DMS153 treated with DMSO at 0.1 percent for 48 hours (cell line): ENCODE results near the gene KCNK4.
A peak's percentile ranks its signal among the peaks of the same experiment; 100 is the strongest.
"Not testable (repeated sequence)": the region's sequence is repeated elsewhere in the genome, so short reads cannot be mapped to it uniquely, and the experiment has no call there.

Experiments used
- DNase-seq: peaks from one replicate; lab custom pipeline; 2025; ENCODE audit not compliant: unreplicated experiment; lab: John Stamatoyannopoulos, UW

KCNK4 gene

DNA sequence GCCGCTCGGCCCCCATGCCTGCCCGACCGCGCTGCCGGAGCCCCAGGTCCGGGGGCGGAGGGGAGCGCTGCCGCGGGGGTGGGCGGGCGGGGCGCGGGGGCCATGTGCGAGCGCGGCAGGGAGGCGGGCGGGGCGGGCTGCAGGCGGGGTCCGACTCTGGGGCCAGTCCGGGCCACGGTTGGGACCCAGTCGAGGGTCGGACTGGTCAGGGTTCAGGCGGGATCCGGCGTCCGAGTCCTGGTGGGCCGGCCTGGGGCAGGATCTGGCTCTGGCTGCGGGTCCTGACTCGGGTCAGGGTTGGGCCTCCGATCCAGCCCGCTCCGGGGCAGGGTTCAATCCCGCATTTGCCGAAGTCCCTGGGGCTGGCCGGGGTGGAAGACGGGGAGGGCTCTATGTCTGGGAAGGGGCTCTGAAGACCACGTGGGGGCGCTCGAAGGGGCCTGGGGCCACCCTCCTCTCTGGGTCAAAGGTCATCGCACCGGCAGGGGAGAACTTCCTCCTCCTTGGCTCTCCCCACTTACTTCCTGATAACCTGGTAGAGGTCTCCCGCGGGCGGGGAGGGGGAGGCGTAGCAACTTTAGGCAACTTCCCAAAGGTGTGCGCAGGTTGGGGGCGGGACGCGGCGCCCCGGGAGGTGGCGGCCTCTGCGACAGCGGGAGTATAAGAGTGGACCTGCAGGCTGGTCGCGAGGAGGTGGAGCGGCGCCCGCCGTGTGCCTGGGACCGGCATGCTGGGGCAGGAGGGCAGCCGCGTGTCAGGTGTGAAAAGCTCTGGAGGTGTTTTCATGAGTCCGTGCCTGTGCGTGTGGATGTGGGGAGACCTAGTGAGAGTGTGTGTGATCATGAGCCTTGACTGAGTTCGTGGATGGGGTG, 14.8 kb downstream of the KCNK4 start:
- peak; percentile 10 for DNase-seq

DNA sequence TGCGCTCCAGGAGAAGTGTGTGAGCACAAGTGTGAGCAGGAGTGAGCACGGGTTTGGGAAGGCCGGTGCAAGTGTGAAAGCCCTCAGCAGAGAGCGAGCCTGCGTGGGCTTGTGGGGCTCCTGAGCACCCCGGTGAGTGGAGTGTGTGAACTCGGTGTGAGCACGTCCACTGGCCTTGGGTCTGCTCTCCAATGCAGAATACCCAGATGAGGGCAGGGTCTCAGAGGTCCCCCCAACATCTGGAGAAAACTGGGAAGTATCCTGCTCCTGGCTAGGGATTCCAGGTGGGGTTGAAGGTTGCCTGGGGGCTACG, 15.4 kb downstream of the KCNK4 start:
- DNase-seq = no peak

DNA sequence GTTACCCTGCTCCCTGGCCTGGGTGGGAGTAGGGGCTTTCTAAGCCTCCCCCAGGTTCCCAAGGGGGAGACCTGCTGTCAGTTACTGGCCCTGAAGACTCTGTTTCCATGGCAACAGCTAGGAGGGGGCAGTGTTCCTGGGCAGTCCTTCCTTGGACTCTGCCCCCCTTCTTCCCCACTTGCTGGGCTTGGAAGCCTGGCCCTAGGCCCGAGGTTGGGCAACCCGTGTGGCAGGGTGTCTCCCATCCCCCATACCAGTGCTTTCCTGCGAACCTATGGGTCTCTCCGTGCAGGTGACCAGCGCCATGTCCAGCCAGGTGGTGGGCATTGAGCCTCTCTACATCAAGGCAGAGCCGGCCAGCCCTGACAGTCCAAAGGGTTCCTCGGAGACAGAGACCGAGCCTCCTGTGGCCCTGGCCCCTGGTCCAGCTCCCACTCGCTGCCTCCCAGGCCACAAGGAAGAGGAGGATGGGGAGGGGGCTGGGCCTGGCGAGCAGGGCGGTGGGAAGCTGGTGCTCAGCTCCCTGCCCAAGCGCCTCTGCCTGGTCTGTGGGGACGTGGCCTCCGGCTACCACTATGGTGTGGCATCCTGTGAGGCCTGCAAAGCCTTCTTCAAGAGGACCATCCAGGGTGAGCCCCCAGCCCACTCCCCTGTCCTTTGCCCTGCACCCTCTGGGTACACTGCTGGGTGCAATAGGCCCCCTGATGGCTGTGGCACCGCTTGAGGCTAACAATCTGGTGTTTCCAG, 15.9 kb downstream of the KCNK4 start:
- no peak for DNase-seq

DNA sequence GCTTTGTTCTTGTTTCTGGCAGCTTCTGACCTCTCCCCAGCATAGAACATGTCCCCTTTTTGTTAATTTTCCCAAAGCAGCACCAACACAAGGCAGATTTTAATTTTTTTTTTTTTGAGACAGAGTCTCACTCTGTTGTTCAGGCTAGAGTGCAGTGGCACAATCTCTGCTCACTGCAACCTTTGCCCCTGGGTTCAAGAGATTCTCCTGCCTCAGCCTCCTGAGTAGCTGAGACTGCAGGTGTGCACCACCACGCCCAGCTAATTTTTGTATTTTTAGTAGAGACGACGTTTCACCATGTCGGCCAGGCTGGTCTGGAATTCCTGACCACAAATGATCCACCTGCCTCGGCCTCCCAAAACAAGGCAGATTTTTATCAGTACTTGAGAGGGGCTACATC, 16.7 kb downstream of the KCNK4 start:
- not testable (repeated sequence) for DNase-seq

DNA sequence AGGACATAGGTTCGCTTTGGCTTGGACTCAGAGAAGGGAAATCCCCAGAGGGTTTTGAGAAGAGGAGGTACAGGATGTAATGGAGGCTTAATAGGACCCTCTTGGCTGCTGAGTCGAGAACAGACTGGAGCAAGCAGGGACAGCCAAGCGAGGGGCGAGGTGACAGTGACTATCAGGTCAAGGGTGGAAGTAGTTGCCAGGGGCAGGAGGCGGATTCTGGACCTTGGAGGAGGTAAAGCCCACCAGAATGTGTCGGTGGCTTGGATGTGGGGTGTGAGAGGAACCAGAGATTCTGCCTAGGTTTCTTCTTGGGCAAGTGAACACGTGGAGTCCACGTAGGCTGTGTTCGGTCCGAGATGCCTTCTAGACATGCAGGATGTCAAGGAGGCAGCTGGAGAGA, 21.8 kb downstream of the KCNK4 start:
- DNase-seq = no peak

DNA sequence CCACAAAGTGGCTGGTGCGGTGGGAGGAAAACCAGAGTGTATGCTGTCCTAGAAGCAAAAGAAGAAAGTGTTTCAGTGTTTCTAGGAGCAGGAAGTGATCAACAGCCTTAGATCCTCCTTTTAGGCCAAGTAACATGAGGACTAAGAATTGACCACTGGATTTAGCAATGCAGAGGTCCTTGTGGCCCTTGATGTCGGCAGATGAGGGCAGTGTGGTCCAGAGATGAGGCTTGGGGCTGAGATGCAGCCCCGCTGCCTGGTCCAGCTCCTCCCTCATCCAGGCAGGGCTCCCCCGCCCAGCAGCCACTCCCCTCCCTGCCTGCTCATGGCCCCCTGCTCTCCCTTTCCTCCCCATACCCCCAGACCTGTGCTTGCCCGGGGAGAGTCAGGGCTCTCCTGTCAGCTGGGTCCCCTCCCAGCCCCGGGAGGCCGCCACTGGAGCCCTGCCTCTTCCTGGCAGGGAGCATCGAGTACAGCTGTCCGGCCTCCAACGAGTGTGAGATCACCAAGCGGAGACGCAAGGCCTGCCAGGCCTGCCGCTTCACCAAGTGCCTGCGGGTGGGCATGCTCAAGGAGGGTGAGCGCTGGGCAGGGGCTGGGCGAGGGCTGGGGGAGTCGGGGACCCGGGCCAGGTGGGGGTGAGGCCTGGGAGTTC, 22.5 kb downstream of the KCNK4 start:
- DNase-seq = no peak

DNA sequence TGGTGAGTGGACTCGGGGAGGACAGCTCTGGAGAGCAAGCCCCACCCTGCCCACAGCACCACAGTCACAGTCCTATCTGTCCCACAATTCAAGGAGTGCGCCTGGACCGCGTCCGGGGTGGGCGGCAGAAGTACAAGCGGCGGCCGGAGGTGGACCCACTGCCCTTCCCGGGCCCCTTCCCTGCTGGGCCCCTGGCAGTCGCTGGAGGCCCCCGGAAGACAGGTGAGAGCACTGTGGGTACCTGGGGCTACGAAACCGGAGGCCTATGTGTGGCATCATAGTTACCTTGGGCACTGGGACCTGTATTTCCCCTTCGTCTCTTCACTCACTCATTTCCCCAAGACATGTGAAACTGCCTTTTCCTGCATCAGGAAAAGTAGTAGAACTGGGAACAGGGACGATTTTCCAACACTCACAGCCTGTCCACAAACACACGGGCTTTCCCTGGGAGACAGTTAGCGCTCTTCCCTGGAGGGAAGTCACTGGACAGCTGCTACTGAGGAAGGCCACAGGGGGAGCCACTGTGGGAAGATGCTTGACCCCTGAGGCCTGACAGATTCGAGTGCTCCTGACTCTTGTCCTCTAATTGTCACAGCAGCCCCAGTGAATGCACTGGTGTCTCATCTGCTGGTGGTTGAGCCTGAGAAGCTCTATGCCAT, 23.2 kb downstream of the KCNK4 start:
- DNase-seq = no peak

DNA sequence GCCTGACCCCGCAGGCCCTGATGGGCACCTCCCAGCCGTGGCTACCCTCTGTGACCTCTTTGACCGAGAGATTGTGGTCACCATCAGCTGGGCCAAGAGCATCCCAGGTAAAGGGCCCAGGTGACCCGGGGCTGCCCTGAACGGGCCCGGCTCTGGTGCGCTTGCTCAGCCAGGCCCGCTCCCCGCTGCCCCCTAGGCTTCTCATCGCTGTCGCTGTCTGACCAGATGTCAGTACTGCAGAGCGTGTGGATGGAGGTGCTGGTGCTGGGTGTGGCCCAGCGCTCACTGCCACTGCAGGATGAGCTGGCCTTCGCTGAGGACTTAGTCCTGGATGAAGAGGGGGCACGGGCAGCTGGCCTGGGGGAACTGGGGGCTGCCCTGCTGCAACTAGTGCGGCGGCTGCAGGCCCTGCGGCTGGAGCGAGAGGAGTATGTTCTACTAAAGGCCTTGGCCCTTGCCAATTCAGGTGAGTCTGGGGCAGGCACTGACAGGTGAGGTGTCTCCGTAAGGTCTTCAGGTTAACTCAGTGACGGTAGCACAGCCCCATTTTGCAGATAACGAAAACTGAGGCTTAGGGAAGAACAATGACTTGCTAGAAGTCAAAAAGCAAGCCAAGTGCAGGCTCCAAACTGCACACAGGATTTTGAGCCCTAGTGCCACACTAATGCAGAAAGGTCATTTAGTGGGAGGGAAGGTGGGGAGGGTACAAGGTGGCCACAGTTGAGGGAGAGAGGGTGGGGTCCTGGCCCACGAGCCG, 23.9 kb downstream of the KCNK4 start:
- DNase-seq = no peak

DNA sequence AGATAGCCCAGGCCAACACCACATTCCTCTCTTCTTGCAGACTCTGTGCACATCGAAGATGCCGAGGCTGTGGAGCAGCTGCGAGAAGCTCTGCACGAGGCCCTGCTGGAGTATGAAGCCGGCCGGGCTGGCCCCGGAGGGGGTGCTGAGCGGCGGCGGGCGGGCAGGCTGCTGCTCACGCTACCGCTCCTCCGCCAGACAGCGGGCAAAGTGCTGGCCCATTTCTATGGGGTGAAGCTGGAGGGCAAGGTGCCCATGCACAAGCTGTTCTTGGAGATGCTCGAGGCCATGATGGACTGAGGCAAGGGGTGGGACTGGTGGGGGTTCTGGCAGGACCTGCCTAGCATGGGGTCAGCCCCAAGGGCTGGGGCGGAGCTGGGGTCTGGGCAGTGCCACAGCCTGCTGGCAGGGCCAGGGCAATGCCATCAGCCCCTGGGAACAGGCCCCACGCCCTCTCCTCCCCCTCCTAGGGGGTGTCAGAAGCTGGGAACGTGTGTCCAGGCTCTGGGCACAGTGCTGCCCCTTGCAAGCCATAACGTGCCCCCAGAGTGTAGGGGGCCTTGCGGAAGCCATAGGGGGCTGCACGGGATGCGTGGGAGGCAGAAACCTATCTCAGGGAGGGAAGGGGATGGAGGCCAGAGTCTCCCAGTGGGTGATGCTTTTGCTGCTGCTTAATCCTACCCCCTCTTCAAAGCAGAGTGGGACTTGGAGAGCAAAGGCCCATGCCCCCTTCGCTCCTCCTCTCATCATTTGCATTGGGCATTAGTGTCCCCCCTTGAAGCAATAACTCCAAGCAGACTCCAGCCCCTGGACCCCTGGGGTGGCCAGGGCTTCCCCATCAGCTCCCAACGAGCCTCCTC, 24.8 kb downstream of the KCNK4 start:
- not testable (repeated sequence) for DNase-seq

DNA sequence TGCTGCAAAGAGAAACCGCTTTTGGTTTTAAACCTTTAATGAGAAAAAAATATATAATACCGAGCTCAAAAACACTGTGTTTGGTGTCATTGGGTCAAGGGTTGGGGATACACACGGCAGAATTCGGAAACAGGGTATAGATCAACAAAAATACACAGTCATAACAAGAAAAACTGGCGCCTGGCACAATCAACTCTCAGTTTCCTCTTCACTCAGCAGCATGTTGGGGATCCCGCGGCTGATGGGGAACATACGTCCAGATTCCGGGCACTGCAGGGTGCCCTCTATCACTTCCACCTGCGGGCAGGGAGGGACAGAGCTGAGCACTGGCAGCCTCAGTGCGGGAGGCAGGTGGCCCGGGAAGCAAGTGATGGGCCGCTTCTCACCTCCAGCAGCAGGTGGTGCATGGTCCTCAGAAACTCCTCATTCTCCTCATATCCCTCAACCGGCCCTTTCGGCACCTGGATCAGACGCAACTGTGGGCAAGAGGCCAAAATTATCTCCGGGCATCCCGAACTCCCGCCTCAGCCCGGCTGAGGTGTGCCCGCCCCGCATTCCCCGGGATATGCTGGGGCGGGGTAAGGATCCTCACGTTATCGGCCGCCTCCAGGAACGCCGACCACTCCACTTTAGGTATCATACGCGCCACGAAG, 25.7 kb downstream of the KCNK4 start:
- DNase-seq = no peak

DNA sequence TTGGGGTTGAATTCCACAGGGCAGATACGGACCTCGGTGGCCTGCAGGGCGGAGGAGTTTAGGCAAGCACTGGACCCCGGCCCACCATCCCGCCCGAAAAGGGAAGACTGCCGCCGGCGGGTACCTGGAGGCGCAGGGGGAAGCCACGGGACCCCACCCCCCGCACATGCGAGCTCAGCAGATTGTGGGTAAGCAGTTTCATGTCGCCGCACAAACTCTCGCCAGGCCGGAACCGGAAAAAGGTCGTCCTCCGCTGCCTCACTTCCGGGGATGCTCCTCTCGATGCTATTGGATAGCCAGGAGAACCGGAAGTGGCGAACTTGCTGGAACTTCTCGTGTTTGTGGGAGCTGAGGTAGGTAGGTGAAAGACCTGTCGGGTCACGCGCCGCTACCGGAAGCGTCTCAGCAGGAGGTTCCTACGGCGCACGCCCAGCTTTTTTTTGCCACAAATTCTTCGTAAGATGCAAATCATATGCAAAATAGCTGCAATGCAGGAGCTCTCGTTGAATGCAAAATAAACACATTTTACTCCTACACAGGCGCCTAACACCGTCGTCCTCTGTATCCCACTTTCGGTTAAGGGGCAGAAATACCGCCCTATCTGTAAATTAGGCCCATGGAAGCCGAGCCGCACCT, 26.3 kb downstream of the KCNK4 start, which contains the start of gene TRMT112:
Gene TRMT112, minus strand, starts transcription at position 235 of the 636 bp plus-strand sequence. Its CDS starts 33 bp downstream, at position 202.
- DNase-seq = peak; percentile 90

DNA sequence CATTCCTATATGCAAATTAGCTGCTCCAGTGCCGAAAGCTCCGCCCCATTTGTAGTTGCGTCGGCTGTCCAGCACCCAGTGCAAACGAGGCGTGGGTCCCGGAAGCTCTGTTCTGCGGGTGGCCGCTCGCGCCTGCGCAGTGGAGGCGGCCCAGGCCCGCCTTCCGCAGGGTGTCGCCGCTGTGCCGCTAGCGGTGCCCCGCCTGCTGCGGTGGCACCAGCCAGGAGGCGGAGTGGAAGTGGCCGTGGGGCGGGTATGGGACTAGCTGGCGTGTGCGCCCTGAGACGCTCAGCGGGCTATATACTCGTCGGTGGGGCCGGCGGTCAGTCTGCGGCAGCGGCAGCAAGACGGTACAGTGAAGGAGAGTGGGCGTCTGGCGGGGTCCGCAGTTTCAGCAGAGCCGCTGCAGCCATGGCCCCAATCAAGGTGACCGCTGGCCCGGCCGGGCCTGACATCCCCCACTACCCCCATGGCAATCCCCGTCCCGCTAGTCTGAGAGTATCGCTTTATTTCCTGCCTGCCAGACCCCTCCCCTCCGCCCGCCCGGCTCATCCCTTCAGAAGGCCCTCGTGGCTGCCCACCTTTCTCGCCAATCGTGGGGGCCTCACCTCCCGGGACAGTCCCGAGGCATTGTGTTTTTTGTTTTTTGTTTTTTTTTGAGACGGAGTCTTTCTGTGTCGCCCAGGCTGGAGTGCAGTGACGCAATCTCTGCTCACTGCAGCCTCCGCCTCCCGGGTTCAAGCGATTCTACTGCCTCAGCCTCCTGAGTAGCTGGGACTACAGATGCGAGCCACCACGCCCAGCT, 27.1 kb downstream of the KCNK4 start, which contains the start of gene PRDX5:
Gene PRDX5, plus strand, starts transcription at position 161 of the 805 bp plus-strand sequence. Its CDS starts 95 bp downstream, at position 256.
- peak; percentile 97 for DNase-seq

DNA sequence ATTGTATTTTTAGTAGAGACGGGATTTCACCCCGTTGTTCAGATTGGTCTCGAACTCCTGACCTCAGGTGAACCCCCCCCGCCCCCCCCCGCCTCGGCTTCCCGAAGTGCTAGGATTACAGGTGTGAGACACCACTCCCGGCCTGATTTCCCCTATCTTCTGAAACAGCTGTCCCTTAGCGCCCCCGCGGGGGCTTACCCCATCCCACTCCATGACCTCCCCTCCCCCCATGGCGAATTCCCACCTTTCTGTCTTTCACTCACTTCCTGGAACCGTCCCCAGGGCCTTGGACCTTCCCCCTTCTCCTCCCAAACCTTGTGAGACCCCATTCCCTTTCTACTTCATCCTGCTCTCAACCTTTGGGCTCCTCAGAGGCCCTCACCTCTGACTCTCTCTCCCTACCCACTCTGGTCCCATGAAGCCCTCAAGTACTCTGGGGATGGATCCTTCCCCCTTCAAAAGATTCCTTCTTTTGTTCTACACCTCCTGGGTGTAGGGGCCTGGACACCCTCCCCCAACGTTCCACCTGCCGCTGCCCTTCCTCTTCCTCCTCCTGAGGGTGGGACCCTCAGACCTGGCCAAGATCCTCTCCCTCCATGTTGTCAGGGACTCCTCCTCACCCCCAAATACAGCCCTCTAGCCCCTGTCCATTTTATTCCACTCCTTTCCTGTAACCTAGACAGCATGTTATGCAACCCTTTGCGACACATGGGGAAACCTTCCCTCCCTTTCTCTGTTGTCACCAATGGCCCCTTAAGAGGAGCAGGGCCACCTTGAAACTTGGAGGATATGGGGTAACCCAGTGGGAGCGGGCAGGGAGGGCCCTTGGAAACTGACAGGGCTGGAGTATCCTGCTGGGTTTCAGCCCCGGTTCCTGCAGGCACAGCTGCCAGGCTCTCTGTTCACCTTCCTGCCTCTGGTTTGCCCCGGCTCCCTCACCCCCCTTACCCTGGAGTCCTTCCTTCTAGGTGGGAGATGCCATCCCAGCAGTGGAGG, 28.0 kb downstream of the KCNK4 start:
- no peak for DNase-seq

DNA sequence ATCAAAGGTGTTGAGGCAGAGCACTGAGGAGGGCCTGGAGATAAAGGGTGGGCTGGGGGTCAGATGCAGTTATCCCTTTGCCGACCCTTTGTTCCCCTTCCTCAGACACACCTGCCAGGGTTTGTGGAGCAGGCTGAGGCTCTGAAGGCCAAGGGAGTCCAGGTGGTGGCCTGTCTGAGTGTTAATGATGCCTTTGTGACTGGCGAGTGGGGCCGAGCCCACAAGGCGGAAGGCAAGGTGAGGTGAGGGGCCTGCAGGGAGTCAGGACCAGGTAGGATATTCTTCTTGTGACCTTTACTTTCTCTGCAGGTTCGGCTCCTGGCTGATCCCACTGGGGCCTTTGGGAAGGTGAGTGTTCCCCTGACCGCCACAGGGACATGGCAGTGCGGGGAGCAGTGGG, 29.5 kb downstream of the KCNK4 start:
- no peak for DNase-seq

DNA sequence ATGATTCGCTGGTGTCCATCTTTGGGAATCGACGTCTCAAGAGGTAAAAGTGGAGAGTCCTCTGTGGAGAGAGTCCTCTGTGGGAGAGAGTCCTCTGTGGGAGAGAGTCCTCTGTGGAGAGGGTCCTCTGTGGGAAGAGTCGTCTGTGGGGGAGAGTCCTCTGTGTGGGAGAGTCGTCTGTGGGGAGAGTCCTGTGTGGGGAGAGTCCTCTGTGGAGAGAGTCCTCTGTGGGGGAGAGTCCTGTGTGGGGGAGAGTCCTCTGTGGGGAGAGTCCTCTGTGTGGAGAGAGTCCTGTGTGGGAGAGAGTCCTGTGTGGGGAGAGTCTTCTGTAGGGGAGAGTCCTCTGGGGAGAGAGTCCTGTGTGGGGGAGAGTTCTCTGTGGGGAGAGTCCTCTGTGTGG, 29.9 kb downstream of the KCNK4 start:
- DNase-seq = no peak

DNA sequence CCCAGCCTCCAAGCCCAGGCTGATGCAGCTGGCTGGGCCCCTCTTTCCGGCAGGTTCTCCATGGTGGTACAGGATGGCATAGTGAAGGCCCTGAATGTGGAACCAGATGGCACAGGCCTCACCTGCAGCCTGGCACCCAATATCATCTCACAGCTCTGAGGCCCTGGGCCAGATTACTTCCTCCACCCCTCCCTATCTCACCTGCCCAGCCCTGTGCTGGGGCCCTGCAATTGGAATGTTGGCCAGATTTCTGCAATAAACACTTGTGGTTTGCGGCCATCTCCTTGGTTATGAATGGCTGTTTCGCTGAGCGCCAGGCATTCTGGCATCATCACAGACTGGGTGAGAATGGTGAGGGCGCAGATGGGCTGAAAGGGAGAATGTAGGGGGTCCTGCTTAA, 30.4 kb downstream of the KCNK4 start:
- DNase-seq = no peak

DNA sequence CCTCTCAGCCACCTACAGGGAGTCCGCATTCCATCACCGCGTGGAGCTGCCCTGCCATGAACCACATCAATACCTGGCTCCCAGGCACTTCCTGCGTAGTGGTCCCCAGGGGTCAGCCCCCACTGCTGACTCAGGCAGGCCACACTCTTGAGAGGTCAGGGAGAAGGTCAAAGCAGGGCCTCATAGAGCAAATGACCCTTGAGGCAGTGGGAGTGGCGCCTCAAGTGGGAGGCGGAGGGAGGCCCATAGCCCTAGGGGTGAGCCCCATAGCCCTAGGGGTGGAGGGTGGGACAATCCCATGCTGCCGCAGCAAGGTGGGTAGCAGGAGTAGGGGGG, 31.8 kb downstream of the KCNK4 start:
- DNase-seq = no peak
